ENCODE results near the gene DBF4B.

DBF4B gene

DNA sequence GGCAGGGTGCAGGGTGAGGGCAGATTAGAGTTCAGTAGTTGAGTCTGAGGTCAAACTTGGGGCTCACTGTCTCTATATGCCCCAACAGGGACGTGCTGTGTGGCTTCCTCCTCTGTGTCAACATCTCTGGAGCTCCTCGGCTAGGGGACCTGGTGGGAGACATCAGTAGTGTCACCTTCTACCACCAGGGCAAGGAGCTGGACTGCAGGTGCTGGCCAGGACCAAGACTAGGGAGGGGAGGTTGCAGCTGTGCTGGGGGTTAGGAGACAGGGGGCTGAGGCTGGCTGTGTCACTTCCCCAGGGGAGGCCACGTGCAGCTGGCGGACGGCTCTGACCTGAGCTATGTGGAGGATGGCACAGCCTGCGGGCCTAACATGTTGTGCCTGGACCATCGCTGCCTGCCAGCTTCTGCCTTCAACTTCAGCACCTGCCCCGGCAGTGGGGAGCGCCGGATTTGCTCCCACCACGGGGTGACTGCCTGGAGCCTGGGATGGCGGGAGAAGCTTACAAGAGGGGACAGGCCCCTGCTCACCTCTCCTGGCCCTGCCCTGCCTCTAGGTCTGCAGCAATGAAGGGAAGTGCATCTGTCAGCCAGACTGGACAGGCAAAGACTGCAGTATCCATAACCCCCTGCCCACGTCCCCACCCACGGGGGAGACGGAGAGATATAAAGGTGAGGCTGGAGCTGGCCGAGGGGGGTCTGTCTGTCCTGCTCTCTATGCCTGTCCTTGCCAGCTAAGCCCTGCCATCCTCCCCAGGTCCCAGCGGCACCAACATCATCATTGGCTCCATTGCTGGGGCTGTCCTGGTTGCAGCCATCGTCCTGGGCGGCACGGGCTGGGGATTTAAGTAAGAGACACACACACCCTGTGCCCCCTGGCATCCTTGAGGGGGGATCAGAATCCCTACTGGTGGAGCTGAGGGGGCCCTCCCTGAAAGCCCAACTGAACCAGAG lies 69.2 kb downstream of the DBF4B start:
- no peak for DNase-seq (ENCODE audit: low spot score)

- DNase-seq (ENCODE audit: low spot score): no peak
These were observed 70.3 kb downstream of the DBF4B start for GRCh38 chr17:44778656-44779210.

GRCh38 chr17:44779211-44780025 lies 71.0 kb downstream of the DBF4B start:
- peak; percentile 78 for DNase-seq (ENCODE audit: low spot score)

DNA sequence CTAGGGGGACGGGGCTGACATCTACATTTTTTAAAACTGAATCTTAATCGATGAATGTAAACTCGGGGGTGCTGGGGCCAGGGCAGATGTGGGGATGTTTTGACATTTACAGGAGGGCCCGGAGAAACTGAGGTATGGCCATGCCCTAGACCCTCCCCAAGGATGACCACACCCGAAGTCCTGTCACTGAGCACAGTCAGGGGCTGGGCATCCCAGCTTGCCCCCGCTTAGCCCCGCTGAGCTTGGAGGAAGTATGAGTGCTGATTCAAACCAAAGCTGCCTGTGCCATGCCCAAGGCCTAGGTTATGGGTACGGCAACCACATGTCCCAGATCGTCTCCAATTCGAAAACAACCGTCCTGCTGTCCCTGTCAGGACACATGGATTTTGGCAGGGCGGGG lies 71.7 kb downstream of the DBF4B start:
- no peak for DNase-seq (ENCODE audit: low spot score)

DNA sequence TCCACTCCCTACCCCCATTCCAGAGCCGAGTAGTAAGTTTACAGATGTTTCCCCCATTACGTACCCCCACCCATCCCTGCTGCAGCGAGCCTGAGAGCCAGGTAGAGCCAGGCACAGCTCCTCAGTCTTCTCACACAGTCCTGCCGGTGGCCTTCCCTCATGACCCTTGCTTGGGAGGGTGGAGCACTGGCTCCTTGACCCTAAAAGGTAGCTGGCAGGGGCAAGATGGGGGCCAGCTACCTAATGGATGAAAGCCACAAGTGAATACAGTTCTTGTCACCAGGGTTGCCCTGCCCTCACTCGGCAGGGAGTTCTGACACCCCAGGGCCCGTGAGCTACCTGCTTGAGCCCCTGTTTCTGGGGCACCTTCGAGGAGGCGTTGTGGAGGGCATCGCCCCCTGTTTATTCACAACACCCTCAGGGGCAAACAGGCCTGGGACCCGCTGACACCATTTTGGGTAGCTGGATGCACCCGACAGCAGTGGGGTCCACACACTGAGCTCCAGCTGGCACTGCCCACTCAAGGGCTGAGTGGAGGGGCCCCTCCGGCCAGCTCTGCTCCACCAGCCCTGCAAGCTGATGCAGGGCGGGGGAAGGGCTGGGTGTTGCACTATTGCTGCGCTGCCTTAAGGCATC lies 72.5 kb downstream of the DBF4B start:
- no peak for DNase-seq (ENCODE audit: low spot score)

- peak; percentile 47 for DNase-seq (ENCODE audit: low spot score)
These were observed 73.3 kb downstream of the DBF4B start for GRCh38 chr17:44781551-44782325.

- no peak for DNase-seq (ENCODE audit: low spot score)
These were observed 73.9 kb downstream of the DBF4B start for GRCh38 chr17:44782326-44782850.

DNA sequence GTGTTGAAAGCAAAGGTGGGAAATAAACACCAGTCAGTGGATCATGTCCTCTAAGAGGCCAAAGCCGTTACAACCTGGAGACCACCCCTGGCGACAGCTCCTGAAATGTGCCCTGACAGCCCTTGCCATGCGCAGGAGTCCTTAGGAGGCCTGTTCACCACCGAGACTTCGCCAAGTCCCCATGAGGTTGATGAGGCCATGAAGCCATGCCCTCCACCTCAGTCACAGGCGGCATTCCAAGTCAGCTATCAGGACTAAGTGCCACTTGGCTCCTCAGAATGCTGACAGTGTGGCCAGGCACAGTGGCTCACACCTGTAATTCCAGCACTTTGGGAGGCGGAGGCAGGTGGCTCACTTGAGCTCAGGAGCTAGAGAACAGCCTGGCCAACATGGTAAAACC lies 77.5 kb downstream of the DBF4B start:
- DNase-seq (ENCODE audit: low spot score): no peak

DNA sequence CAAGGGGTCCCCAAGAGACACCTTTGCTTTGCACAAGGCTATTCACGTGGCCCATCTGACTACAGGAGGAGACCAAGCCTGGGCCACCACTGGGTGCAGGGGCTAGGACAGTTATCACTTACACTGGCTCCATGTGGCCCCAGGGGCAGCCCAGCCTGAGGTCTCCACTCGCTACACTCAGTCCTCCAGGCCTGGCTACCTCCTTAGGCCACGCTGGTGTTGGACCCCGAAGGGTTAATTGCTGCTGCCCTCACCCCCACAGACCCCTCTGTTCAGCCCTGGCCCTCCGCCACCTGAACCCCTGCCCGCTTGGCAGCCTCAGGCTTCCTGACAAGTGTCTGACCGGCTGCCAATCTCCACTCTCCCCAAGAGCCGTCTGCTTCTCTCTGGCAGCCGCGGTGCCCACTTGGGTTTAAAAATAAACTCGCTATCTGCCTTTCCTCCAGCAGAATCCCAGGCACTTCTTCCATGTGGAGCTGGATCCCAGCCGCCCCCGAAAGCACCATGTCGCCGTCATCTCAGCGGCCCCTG lies 78.2 kb downstream of the DBF4B start:
- no peak for DNase-seq (ENCODE audit: low spot score)

DNA sequence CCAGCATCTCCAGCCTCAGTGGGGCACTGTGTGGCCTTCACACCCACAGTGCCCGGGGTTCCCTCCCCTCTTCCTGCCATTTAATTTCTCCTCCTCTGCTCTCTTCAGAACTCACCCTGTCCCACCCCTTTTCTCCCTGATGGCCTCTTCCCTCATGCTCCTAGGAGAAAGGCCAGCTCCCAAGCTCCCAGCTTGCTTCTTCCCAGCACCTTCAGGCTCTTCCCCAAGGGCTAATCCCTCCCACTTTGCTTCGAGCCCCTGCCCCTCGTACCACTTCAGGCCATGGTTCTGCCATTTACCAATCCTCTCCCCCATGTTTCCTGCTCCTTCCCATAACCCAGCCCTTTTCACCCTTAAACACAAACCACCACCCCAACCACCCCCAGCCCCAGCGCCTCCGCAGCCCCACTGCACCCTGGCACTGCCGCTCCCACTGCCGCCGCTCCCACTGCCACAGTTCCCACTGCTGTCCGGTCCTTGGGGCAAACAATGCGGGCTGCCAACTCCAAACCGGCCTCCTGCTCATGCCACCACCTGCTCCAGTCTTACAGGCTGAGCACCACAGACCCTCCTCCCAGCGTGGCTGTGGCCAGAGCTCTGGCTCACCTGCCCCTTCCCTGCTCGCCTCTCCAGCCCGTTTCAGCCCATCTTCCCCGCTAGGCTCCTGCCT lies 78.9 kb downstream of the DBF4B start:
- no peak for DNase-seq (ENCODE audit: low spot score)

DNA sequence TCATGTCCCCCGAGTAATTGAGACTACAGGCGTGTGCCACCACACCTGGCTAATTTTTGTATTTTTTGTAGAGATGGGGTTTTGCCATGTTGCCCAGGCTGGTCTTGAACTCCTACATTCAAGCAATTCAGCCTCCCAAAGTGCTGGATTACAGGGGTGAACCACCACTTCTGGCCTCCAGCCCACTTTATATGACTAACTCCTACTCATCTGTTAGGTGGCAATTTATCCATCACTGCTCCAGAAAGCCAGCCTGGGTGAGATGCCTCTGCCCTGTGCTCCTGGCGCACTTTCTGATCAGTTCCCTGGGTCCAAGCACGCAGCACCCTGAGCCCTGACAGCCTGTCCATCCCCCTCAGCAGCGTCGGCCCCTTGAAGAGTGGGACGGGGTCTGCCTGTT lies 79.7 kb downstream of the DBF4B start:
- no peak for DNase-seq (ENCODE audit: low spot score)

GRCh38 chr17:44792276-44792675 lies 83.8 kb downstream of the DBF4B start:
- no peak for DNase-seq (ENCODE audit: low spot score)

- no peak for DNase-seq (ENCODE audit: low spot score)
These were observed 85.7 kb downstream of the DBF4B start for GRCh38 chr17:44793885-44794842.

GRCh38 chr17:44794851-44795413 lies 86.5 kb downstream of the DBF4B start:
- no peak for DNase-seq (ENCODE audit: low spot score)

GRCh38 chr17:44795421-44795820 lies 87.0 kb downstream of the DBF4B start:
- DNase-seq (ENCODE audit: low spot score): no peak

DNA sequence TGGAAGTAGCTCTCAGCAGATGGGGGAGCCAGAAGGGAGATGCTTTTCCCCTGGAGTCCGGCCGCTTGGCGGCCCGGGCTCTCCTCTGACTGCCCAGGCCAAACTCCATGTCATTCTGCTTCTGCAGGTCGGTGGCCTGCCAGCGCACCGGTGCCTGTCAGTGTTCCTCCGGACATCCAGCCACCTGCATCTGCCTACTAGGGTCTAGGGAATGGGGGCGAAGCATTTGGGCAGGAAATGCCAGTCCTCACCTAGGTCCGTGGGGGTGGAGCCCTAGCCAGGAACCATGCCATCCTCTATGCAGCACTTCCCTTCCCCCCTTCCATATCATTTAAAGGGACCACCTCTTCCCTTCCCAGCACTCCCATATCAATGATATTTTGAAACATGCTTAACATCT lies 87.5 kb downstream of the DBF4B start:
- DNase-seq (ENCODE audit: low spot score): no peak

DNA sequence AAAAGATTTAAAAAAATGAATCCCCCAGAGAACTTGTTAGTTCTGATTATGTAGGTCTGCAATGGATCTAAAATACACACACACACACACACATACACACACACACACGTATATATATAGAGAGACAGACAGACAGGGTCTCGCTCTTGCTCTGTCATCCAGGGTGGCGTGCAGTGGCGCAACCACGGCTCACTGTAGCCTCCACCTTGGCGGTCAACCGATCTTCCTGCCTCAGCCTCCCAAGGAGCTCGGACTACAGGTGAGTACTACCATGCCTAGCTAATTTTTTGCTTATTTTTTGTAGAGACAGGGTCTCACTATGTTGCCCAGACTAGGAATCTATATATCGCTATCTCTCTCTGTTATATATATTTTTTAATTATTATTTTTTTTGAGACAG lies 88.3 kb downstream of the DBF4B start:
- DNase-seq (ENCODE audit: low spot score): no peak

DNA sequence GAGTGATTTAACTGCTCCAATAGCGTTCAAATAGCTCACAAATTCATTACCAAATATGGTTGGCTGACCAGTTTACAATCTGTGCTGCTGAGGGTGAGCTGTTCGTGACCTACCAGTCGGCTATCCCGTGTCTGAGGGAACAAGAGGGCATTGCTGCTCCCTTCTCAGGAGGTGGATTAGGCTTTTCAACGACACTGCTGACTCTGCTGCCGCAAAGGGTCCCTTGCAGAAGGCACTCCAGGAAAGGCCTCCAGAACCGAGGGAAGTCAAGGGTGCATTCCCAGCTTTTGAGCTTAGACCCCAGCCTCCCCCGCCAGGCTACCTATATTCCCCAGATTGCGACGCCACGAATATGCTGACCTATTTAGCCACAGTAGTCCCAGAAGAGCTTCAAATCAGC lies 89.3 kb downstream of the DBF4B start:
- DNase-seq (ENCODE audit: low spot score): no peak

DNA sequence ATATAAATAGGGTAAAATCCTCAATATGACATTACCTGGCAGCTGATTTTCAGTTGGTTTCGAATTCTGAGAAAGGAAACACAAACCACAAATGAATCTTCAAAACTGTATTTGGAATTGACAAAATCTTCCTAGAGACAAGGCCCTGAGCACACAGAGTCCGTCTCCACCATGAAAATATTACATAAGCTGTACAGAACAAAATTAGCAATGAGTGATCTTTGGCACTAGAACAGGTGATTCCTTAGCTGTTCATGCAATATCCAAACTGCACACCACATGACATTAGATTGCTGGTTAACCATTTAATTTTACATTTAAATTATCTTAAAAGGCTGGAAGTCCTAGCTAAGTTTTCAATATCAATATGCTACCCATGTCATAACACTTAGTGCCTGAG lies 89.9 kb downstream of the DBF4B start:
- no peak for DNase-seq (ENCODE audit: low spot score)
